ENCODE data around the gene PRKRA.
A peak's percentile ranks its signal among the peaks of the same experiment; 100 is the strongest.
"Not testable (repeated sequence)": the region's sequence is repeated elsewhere in the genome, so short reads cannot be mapped to it uniquely, and the experiment has no call there.

The PRKRA gene

GRCh38 chr2:178414266-178415247 lies 36.4 kb downstream of the PRKRA start:
- DNase-seq (ENCODE audit: low read depth in 2 of 2), result peak; percentile 48 to 52

GRCh38 chr2:178413472-178414265 lies 37.3 kb downstream of the PRKRA start:
- peak; percentile 39 to 53 for DNase-seq (ENCODE audit: low read depth in 2 of 2)

DNA sequence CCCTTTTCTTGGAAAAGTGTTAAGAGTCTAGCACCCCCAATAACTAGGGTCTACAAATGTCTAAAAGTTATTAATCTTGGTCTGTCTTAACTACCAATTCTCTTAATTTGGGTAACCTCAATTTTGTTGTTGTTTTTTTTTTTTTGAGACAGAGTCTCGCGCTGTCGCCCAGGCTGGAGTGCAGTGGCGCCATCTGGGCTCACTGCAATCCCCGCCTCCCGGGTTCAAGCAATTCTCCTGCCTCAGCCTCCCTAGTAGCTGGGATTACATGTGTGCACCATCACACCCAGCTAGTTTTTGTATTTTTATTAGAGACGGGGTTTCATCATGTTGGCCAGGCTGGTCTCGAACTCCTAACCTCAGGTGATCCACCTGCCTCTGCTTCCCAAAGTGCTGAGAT lies 38.5 kb downstream of the PRKRA start:
- DNase-seq (ENCODE audit: low read depth in 2 of 2), result not testable (repeated sequence)

GRCh38 chr2:178412047-178412446 lies 38.9 kb downstream of the PRKRA start:
- no peak for DNase-seq (ENCODE audit: low read depth in 2 of 2)

DNA sequence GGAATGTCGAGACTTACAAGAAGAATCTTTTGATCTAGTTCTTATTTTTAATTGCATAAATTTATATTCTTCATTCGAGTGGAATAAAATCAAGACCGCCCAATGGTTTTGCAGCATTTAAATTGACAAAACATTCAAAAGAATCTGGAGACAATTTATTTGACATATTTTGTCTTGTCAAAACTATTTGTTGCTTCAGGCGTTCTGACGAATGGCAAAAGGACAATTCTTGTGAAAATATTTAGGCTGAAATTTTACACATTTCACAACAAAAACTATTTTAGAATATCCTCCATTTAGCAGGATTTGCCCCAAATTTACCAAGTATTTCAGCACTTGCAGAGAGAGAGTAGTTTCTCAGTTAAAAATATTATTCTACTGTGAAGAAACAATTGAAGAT lies 41.7 kb downstream of the PRKRA start:
- no peak for DNase-seq (ENCODE audit: low read depth in 2 of 2)

GRCh38 chr2:178404368-178404767 lies 46.6 kb downstream of the PRKRA start:
- no peak for DNase-seq (ENCODE audit: low read depth in 2 of 2)

- no peak for DNase-seq (ENCODE audit: low read depth in 2 of 2)
Measured at GRCh38 chr2:178403671-178404306, 47.2 kb downstream of the PRKRA start.

- no peak for DNase-seq (ENCODE audit: low read depth in 2 of 2)
Measured at GRCh38 chr2:178401994-178402437, 49.0 kb downstream of the PRKRA start.

- DNase-seq (ENCODE audit: low read depth in 2 of 2), result no peak
Measured at GRCh38 chr2:178397002-178397605, 53.9 kb downstream of the PRKRA start.

DNA sequence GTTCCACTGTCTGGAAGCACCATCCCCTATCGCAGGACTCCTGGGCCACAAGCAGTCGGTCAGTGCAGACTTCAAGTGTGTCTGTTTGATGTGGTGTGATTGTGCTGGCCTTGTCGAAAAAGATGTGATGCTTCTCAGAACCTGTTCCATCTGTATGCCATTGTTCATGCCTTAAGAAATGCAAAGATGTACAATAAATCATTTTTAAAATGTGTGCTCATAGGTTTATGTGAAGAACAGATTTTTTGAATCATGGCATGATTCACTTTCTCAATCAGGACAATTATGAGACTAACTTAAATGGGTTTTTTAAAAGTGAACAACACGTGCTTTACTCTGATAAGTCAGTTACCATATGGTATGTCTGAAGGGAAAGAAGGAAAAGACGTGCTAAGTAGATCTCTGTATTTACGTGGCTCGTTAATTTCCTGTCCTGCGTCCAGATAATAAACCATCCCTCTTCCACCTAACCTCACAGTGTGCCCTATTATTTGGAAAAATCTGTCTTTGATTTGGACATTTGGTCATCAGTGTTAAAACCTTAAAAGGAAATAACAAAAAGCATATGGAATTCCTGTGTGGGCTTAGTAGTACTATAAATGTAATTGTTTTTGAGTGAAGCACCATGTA lies 54.9 kb downstream of the PRKRA start:
- DNase-seq (ENCODE audit: low read depth in 2 of 2), result no peak

DNA sequence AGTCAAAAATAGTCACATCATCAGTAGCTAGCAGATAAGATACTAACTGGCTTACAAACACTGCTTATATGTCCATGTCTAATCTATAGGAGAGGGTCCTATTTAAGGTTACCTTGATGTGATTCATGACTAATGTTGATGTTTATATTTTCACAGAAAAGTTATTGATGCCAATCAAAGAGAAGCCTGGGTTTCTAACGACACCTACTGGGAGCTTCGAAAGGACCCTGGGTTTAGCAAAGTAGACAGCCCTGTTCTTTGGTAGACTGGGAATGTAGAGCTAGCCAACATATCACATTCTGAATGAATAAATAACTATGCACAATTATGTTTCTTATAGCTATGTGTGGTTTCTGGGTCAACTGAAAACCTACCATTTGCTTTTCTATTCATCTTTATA lies 55.7 kb downstream of the PRKRA start:
- no peak for DNase-seq (ENCODE audit: low read depth in 2 of 2)

DNA sequence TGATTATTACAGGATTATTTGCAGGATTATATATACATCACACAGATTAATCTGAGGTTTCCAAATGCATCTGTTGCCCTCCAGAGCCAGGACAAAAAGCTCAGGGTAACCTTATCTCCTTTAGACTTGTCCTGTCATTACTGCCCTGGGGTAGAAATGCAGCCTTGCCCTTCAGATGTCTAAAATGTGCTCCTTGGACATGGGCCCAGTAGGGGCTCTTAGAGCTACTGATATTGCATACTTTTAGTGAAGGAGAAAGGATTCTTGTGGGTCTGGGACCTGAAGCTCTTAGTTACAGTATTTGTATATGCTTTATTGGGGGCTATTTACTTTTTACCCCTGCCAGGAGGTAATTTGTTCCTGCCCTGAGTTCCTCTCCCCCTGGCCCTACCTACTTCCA lies 56.1 kb downstream of the PRKRA start:
- DNase-seq (ENCODE audit: low read depth in 2 of 2), result no peak

- no peak for DNase-seq (ENCODE audit: low read depth in 2 of 2)
Measured at GRCh38 chr2:178392215-178392614, 58.8 kb downstream of the PRKRA start.

DNA sequence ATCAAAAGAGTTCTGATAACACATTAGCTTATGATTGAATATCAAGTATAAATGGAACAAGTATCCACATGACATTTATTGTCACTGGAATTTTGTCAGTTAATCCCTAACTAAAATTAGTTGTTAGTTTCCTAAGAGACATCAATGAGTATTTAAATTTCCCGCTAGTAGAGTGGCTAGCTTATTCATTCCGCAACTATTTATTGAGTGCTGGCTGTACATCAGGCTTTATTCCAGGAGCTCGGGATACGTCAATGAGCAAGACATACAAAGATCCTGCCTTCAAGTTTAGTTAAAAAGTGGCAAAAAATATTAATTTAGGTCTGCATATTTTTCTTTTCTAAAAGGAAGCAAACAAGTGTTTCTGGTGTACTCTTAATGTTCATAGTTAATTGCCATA lies 59.3 kb downstream of the PRKRA start:
- no peak for DNase-seq (ENCODE audit: low read depth in 2 of 2)

- no peak for DNase-seq (ENCODE audit: low read depth in 2 of 2)
Measured at GRCh38 chr2:178388287-178388686, 62.7 kb downstream of the PRKRA start.

- DNase-seq (ENCODE audit: low read depth in 2 of 2), result no peak
Measured at GRCh38 chr2:178386986-178387597, 63.9 kb downstream of the PRKRA start.

DNA sequence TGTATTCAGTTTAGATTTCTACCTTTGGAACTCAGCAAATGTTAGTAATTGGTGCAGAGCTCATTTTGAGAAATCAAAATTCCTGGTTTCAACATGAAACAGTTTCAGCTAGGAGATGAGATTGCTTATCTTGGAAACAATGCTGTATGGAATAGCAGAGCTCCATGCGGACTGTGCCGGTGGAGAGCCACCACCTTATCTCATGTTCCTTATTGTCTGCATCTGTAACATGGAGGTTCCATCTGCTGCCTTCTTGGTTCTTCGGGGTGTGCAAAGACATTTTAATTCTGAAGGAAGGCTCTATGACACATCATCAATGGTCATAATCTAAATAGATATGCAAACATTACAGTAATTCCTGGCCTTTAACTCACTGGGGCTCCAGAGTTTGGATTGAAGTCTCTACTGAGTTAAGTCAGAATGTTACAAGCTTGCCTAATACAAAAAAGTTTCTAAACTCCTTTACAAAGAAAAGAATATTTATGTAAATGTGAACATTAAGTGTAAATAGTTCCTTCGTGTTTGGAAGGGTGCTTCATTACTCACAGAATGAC lies 65.3 kb downstream of the PRKRA start:
- no peak for DNase-seq (ENCODE audit: low read depth in 2 of 2)

DNA sequence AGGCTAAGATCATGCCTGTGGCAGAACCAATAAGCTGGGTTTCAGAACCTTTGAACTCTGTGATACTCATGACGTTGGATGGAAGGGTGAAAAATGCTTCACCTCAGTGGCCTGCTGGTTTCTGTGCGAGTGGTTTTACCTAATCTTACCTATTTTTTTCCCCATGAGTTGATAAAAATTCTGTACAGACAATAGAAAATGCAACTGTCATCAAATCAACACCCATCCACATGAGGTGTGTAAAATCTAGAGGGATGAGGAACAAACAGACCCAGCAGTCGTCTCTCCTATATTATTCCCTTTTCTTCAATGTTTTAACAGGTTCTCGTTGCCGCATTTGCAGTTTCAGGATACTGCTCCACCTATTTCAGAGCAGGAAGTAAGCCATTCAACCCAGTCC lies 67.3 kb downstream of the PRKRA start:
- DNase-seq (ENCODE audit: low read depth in 2 of 2), result no peak

Data from activated CD8-positive, alpha-beta memory T cell treated with anti-CD3 and anti-CD28 coated beads for 4 hours (primary cell).